ENCODE data around the gene POLA1. TPM values are rescaled to one million over a fixed set of nuclear protein-coding genes. Genes with fewer than 3 reads are reported as not detected.
A peak's percentile ranks its signal among the peaks of the same experiment; 100 is the strongest.

Gene POLA1
- total RNA-seq, 1 donor from 2014 or later = 24.6 TPM

GRCh38 chrX:25014366-25014838, 320.7 kb downstream of the POLA1 start:
- no peak for TF ChIP-seq CTCF (conservative IDR thresholded peaks at IDR 0.05; ENCODE audit: low read depth, low read length)
- no peak overlapping the region for H3K4me3 ChIP-seq (ENCODE audit: low read depth, low read length)
- no peak for DNase-seq (ENCODE audit: low read depth)

- TF ChIP-seq CTCF (conservative IDR thresholded peaks at IDR 0.05; ENCODE audit: low read depth, low read length) = no peak
- H3K4me3 ChIP-seq (ENCODE audit: low read depth, low read length) = peak within 1 kb of the TSS; percentile 24
- no peak for DNase-seq (ENCODE audit: low read depth)
These were observed 322.0 kb downstream of the POLA1 start, which contains the start of gene ARX for GRCh38 chrX:25015486-25016360. ARX (minus strand) TSS chrX:25015965; CDS start chrX:25015737, 228 bp downstream.

- TF ChIP-seq CTCF (conservative IDR thresholded peaks at IDR 0.05; ENCODE audit: low read depth, low read length) = no peak
- no peak for DNase-seq (ENCODE audit: low read depth)
These were observed 322.6 kb downstream of the POLA1 start for GRCh38 chrX:25016361-25016671.

GRCh38 chrX:25016938-25017598, 323.4 kb downstream of the POLA1 start:
- no peak for TF ChIP-seq CTCF (conservative IDR thresholded peaks at IDR 0.05; ENCODE audit: low read depth, low read length)
- DNase-seq (ENCODE audit: low read depth) = no peak
- H3K4me3 ChIP-seq (ENCODE audit: low read depth, low read length) = no peak overlapping the region

More at GRCh38 chrX:25016361-25016671, 322.6 kb downstream of the POLA1 start:
- no peak overlapping the region for H3K4me3 ChIP-seq (ENCODE audit: low read depth, low read length)

- TF ChIP-seq CTCF (conservative IDR thresholded peaks at IDR 0.05; ENCODE audit: low read depth, low read length) = no peak
These were observed 324.0 kb downstream of the POLA1 start for GRCh38 chrX:25017667-25018247.

GRCh38 chrX:25018682-25019081, 325.0 kb downstream of the POLA1 start:
- DNase-seq (ENCODE audit: low read depth) = no peak
- TF ChIP-seq CTCF (conservative IDR thresholded peaks at IDR 0.05; ENCODE audit: low read depth, low read length) = no peak
- H3K4me3 ChIP-seq (ENCODE audit: low read depth, low read length) = no peak overlapping the region

More at GRCh38 chrX:25017667-25018247, 324.0 kb downstream of the POLA1 start:
- peak overlapping the region; percentile 28 for H3K4me3 ChIP-seq (ENCODE audit: low read depth, low read length)
- DNase-seq (ENCODE audit: low read depth) = no peak

All from epithelial cell of proximal tubule (primary cell).